ENCODE data around the gene NUDT16. TPM values are rescaled to one million over a fixed set of nuclear protein-coding genes. Genes with fewer than 3 reads are reported as not detected.

NUDT16 gene
- polyA plus RNA-seq, 1 experiment = 5.4 TPM

DNA sequence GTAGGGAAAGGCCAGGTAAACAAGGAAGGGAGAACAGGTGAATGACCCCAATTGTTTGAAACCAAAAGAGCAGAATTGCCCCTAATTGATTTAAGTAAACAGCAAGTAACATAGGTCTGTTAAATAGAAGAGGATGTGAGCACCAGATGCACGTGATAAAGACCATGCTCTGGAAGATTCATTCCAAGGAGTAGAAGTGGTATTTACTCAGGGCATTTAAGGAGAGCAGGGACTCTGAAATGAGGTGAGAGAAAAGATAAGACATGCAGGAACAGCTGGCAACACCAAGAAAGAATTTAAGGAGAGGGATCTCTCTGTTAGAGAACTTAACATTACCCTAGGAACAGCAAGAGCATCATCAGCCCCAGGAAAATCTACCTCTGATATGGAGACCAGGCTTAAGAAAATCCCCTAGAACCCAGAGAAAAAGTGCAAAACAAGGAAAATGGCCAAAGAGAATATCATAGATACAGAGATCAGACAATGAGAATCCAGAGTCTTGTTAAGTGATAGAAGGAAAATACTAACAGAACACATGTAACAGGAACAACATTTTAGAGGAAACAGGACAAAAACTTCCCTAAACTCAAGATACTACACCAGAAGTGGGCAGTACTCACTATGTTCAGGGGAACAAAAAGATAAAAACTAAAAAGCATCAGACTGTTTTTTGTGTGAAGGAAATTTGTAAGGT is 6.4 kb downstream of the NUDT16 start:
- POLR2A ChIA-PET = interaction anchor here (0.6 kb wide), 1 partner anchor 11 kb away, joined by 3 read pairs; no protein-coding TSS in a partner anchor

DNA sequence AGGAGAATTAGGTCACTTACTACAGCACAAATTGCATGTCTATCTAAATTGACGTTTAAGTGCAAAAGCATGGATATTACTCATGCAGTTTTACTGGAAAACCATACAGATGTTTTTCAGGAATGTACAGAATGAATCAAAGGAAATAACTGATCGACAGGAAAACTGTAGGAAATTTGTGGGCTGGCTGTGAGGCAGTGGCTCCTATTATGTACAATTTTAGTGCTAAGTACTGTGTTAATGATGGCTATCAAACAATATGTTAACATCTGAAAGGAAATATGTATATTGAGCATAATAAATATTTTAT is 6.9 kb downstream of the NUDT16 start:
- Histone ChIP-seq H3K4me3 (ENCODE audit: low read depth, low read length) (no peak overlapping the region), H3K36me3 (ENCODE audit: control insufficient read depth, insufficient read depth, low read length) (peaks cover 1% of the 10 kb centered on the region; the same call in 1 of the 2 replicates), H3K27me3 (ENCODE audit: control insufficient read depth, insufficient read depth, low read length) (no peaks in the 10 kb centered on the region)
- CTCF ChIA-PET = no interaction called here
- TF ChIP-seq, protein P1, sequence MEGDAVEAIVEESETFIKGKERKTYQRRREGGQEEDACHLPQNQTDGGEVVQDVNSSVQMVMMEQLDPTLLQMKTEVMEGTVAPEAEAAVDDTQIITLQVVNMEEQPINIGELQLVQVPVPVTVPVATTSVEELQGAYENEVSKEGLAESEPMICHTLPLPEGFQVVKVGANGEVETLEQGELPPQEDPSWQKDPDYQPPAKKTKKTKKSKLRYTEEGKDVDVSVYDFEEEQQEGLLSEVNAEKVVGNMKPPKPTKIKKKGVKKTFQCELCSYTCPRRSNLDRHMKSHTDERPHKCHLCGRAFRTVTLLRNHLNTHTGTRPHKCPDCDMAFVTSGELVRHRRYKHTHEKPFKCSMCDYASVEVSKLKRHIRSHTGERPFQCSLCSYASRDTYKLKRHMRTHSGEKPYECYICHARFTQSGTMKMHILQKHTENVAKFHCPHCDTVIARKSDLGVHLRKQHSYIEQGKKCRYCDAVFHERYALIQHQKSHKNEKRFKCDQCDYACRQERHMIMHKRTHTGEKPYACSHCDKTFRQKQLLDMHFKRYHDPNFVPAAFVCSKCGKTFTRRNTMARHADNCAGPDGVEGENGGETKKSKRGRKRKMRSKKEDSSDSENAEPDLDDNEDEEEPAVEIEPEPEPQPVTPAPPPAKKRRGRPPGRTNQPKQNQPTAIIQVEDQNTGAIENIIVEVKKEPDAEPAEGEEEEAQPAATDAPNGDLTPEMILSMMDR (IDR thresholded peaks at IDR 0.05; ENCODE audit: insufficient read depth, low read depth, low read length) = no peak
- POLR2A ChIA-PET = no interaction called here
- DNase-seq (ENCODE audit: low read depth) = no peak

More for the DNA sequence above, 6.4 kb downstream of the NUDT16 start:
- no peak overlapping the region for H3K4me3 ChIP-seq (ENCODE audit: low read depth, low read length)
- no peak for DNase-seq (ENCODE audit: low read depth)
- CTCF ChIA-PET = no interaction called here
- TF ChIP-seq, protein P1 (IDR thresholded peaks at IDR 0.05; ENCODE audit: insufficient read depth, low read depth, low read length) = no peak
- no peaks in the 10 kb centered on the region for H3K27me3 ChIP-seq (ENCODE audit: control insufficient read depth, insufficient read depth, low read length)
- H3K36me3 ChIP-seq (ENCODE audit: control insufficient read depth, insufficient read depth, low read length) = peaks cover 2% of the 10 kb centered on the region; the same call in 1 of the 2 replicates

DNA sequence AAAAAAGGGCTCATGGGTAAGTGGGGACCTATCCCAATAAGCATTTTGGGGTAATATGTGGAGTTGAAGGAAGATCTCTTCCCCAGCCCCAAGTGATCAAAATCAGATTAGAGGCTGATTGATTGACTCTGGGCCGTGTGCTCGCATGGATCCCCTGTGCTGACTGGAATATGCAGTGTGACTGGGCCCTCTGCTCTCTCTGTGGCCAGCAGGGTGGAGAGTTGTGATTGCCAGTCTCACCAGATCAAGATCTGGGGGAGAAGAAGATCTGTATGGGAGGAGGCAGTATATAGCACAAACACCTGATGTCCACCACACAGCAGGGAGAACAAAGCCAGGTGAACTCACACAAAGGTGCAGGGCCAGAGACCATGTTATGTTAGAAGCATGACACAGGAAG is 8.8 kb downstream of the NUDT16 start:
- CTCF ChIA-PET = no interaction called here
- TF ChIP-seq, protein P1 (IDR thresholded peaks at IDR 0.05; ENCODE audit: insufficient read depth, low read depth, low read length) = no peak
- Histone ChIP-seq H3K27me3 (ENCODE audit: control insufficient read depth, insufficient read depth, low read length) (no peaks in the 10 kb centered on the region), H3K4me3 (ENCODE audit: low read depth, low read length) (no peak overlapping the region), H3K36me3 (ENCODE audit: control insufficient read depth, insufficient read depth, low read length) (peaks cover 1% of the 10 kb centered on the region; the same call in 1 of the 2 replicates)
- no peak for DNase-seq (ENCODE audit: low read depth)
- POLR2A ChIA-PET = no interaction called here

DNA sequence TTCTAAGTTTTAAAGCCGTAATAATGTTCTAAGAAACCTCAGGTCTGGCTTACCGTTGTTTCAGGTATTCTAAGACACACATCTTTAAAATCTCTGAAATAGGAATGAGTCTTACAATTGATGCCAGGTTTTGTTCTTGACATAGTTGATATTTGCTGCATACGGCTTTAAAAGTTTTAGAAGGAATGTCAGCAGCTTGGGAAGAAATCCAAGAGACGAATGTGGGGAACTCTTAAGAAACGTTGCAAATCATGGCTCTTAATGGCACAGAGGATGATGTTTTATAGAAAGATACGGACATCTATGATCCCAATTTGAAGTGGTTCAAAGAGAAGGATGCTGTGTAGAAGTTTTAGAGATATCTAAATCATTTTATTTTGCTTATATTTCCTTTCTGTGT is 11.5 kb downstream of the NUDT16 start:
- Histone ChIP-seq H3K27me3 (ENCODE audit: control insufficient read depth, insufficient read depth, low read length) (no peaks in the 10 kb centered on the region), H3K36me3 (ENCODE audit: control insufficient read depth, insufficient read depth, low read length) (no peaks in the 10 kb centered on the region), H3K4me3 (ENCODE audit: low read depth, low read length) (no peak overlapping the region)
- TF ChIP-seq, protein P1 (IDR thresholded peaks at IDR 0.05; ENCODE audit: insufficient read depth, low read depth, low read length) = no peak
- CTCF ChIA-PET = no interaction called here
- DNase-seq (ENCODE audit: low read depth) = no peak
- POLR2A ChIA-PET = no interaction called here

DNA sequence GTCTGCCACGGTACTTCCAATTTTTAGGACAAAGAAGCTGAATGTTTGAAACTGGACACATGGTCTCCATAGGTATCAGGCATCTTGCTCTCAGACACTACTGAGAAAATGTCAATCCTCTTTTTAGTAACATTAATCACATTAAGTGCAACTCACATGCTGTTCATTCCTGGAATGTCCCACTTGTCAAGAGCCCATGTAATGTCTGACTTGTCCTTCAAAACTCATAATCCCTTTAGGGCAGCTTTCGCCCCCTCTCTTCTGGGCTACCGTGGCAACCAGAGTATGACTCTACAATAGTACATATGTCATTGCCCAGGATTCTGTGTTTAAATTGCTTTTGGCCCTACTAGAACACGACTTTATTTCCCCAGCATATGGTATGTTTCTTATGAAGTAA is 12.3 kb downstream of the NUDT16 start:
- ChIA-PET CTCF (no interaction called here), POLR2A (no interaction called here)
- Histone ChIP-seq H3K36me3 (ENCODE audit: control insufficient read depth, insufficient read depth, low read length) (no peaks in the 10 kb centered on the region), H3K4me3 (ENCODE audit: low read depth, low read length) (no peak overlapping the region), H3K27me3 (ENCODE audit: control insufficient read depth, insufficient read depth, low read length) (no peaks in the 10 kb centered on the region)
- no peak for DNase-seq (ENCODE audit: low read depth)
- TF ChIP-seq, protein P1 (IDR thresholded peaks at IDR 0.05; ENCODE audit: insufficient read depth, low read depth, low read length) = no peak

Data from BJ (cell line).